HG03175 (cell line): ENCODE data around the gene RUVBL2.

ENCODE experiments used
- ATAC-seq: cut with Tn5 transposase; IDR thresholded peaks from one replicate; pipeline ENCODE4 v1.9.1; 2021; ENCODE audit warnings: mild to moderate bottlenecking, moderate library complexity; ENCODE audit not compliant: unreplicated experiment

RUVBL2 gene

GRCh38 chr19:48987323-48987722, 6.4 kb upstream of the RUVBL2 start:
- ATAC-seq: no peak

- ATAC-seq: no peak
Observed at GRCh38 chr19:48988286-48988685, 5.4 kb upstream of the RUVBL2 start.

GRCh38 chr19:48988860-48989259, 4.8 kb upstream of the RUVBL2 start:
- ATAC-seq: no peak

GRCh38 chr19:48989701-48990291, 3.9 kb upstream of the RUVBL2 start:
- no peak for ATAC-seq

- no peak for ATAC-seq
Observed at GRCh38 chr19:48990400-48990799, 3.3 kb upstream of the RUVBL2 start.

GRCh38 chr19:48991011-48991609, 2.6 kb upstream of the RUVBL2 start:
- no peak for ATAC-seq

- no peak for ATAC-seq
Observed at GRCh38 chr19:48991873-48992580, 1.7 kb upstream of the RUVBL2 start.

- ATAC-seq: no peak
Observed at GRCh38 chr19:48992581-48993174, 1.0 kb upstream of the RUVBL2 start.

- ATAC-seq: no peak
Observed at GRCh38 chr19:48994035-48994386, 324 bp downstream of the RUVBL2 start.

GRCh38 chr19:48997972-48998371, 4.3 kb downstream of the RUVBL2 start:
- no peak for ATAC-seq

GRCh38 chr19:48999481-49000325, 6.0 kb downstream of the RUVBL2 start:
- no peak for ATAC-seq

- no peak for ATAC-seq
Observed at GRCh38 chr19:49004133-49004532, 10.4 kb downstream of the RUVBL2 start.

GRCh38 chr19:49004964-49005614, 11.4 kb downstream of the RUVBL2 start:
- no peak for ATAC-seq

- ATAC-seq: no peak
Observed at GRCh38 chr19:49006905-49007304, 13.2 kb downstream of the RUVBL2 start.

- no peak for ATAC-seq
Observed at GRCh38 chr19:49009828-49010227, 16.1 kb downstream of the RUVBL2 start.

GRCh38 chr19:49010453-49010852, 16.8 kb downstream of the RUVBL2 start:
- no peak for ATAC-seq

GRCh38 chr19:49011194-49011593, 17.5 kb downstream of the RUVBL2 start:
- no peak for ATAC-seq

GRCh38 chr19:49014123-49014869, 20.6 kb downstream of the RUVBL2 start:
- ATAC-seq: no peak

- no peak for ATAC-seq
Observed at GRCh38 chr19:49014870-49015255, 21.2 kb downstream of the RUVBL2 start.
